ENCODE measurements around the gene AMN.

- TF ChIP-seq POLR2A (IDR thresholded peaks at IDR 0.05; ENCODE audit: low read depth, low read length) (no peak), POLR2AphosphoS5 (IDR thresholded peaks at IDR 0.05; ENCODE audit: low read depth, low read length) (no peak), POU2F2 (IDR thresholded peaks at IDR 0.05; ENCODE audit: low read depth, low read length) (no peak), TAF1 (IDR thresholded peaks at IDR 0.05; ENCODE audit: low read depth, low read length) (no peak)
These were observed 43.6 kb downstream of the AMN start for GRCh38 chr14:102965971-102966655.
